Measurements from ENCODE around the gene PACSIN2.

PACSIN2 gene

DNA sequence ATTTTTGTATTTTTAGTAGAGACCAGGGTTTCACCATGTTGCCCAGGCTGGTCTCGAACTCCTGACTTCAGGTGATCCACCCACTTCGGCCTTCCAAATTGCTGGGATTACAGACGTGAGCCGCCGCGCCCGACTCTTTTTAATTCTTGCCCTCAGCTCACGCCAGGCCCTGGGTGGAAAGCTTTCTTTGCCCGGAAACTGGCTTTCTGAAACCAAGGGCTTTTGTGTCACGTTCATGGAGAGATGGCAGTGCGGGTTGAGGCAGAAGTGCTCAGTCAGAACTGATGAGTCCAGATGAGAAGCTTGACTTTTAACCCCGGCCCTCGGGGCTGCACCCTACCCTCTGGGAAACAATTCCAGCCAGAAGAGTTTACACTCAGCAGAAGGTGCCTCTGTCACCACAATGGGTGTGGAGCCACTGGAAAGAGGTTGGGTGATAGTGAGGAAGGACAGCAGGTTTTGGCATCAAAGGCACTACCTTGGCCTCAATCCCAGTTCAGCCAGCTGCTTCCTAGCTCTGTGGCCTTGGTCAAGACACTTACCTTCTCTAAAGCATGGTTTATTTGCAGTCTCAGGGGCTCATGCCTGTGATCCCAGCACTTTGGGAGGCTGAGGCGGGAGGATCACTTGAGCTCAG is 157.0 kb downstream of the PACSIN2 start:
- Histone ChIP-seq H2AFZ (peak overlapping the region; percentile 73), H3K9me3 (ENCODE audit: control insufficient read depth, low read length) (no peaks in the 10 kb centered on the region), H3K4me1 (no peaks in the 10 kb centered on the region), H3K9ac (no peak overlapping the region), H3K4me3 (ENCODE audit: low read depth, low read length) (no peak overlapping the region), H3K79me2 (peaks cover 9% of the 10 kb centered on the region), H3K36me3 (ENCODE audit: control insufficient read depth, insufficient read depth, low read length) (no peaks in the 10 kb centered on the region), H3K4me2 (ENCODE audit: low read length) (peak overlapping the region; percentile 69), H3K27me3 (ENCODE audit: control insufficient read depth, insufficient read depth, low read length) (no peaks in the 10 kb centered on the region), H3K27ac (no peak overlapping the region)
- TF ChIP-seq, protein P1, sequence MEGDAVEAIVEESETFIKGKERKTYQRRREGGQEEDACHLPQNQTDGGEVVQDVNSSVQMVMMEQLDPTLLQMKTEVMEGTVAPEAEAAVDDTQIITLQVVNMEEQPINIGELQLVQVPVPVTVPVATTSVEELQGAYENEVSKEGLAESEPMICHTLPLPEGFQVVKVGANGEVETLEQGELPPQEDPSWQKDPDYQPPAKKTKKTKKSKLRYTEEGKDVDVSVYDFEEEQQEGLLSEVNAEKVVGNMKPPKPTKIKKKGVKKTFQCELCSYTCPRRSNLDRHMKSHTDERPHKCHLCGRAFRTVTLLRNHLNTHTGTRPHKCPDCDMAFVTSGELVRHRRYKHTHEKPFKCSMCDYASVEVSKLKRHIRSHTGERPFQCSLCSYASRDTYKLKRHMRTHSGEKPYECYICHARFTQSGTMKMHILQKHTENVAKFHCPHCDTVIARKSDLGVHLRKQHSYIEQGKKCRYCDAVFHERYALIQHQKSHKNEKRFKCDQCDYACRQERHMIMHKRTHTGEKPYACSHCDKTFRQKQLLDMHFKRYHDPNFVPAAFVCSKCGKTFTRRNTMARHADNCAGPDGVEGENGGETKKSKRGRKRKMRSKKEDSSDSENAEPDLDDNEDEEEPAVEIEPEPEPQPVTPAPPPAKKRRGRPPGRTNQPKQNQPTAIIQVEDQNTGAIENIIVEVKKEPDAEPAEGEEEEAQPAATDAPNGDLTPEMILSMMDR (IDR thresholded peaks at IDR 0.05): no peak

DNA sequence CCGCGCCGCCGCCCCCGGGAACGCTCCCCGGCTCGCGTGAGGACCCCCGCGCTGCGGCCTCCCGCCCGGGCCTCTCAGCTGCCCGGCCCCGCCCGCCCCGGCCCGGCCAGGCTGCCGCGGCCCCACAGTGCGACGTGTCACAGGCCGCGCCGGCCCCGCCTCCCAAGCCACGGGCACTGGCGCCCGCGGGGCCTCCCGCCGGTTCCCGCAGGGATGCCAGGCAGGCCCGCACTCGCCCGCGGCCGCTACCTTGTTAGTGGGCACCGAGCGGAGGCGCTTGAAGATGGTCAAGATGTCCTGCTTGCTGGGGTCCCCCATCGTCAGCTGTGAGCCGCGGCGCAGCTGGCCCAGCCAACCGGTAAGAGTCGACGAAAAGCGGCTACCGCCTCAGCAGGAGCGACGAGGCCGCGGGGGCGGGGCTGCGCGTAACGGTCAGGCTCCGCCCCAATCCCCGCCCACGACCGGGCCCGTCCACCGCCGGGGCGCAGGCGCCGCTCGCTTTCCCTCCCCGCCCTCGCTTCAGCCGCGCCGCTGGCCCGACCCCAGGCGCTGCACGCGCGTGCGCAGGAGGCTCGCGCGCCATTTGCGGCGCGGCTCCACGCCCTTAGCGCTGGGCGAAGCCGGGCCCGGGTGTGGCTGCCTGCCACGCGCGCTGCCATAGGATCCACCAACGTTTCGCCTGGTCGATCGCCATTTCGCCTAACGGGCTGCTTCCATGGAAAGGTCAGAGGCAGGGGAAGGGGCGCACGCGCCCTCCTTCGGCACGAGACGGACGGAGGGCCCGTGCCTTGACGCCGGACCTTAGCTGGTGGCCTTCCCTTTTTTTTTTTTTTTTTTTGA is 157.9 kb downstream of the PACSIN2 start, which contains the start of gene ARFGAP3:
ARFGAP3 (minus strand) TSS at position 409 of the 840 bp plus-strand sequence; CDS start at position 318, 91 bp downstream.
- peak within 1 kb of the TSS; percentile 37 for H3K9ac ChIP-seq
- H3K9me3 ChIP-seq (ENCODE audit: control insufficient read depth, low read length): no peaks in the 10 kb centered on the region
- TF ChIP-seq, protein P1 (IDR thresholded peaks at IDR 0.05): no peak
- H3K4me1 ChIP-seq: no peaks in the 10 kb centered on the region
- H3K4me3 ChIP-seq (ENCODE audit: low read depth, low read length): peak within 1 kb of the TSS; percentile 79
- peak within 1 kb of the TSS; percentile 82 for H2AFZ ChIP-seq
- H3K79me2 ChIP-seq: peaks cover 12% of the 10 kb centered on the region
- H3K27me3 ChIP-seq (ENCODE audit: control insufficient read depth, insufficient read depth, low read length): no peaks in the 10 kb centered on the region
- no peaks in the 10 kb centered on the region for H3K36me3 ChIP-seq (ENCODE audit: control insufficient read depth, insufficient read depth, low read length)
- H3K27ac ChIP-seq: peak within 1 kb of the TSS; percentile 79
- peak within 1 kb of the TSS; percentile 97 for H3K4me2 ChIP-seq (ENCODE audit: low read length)

DNA sequence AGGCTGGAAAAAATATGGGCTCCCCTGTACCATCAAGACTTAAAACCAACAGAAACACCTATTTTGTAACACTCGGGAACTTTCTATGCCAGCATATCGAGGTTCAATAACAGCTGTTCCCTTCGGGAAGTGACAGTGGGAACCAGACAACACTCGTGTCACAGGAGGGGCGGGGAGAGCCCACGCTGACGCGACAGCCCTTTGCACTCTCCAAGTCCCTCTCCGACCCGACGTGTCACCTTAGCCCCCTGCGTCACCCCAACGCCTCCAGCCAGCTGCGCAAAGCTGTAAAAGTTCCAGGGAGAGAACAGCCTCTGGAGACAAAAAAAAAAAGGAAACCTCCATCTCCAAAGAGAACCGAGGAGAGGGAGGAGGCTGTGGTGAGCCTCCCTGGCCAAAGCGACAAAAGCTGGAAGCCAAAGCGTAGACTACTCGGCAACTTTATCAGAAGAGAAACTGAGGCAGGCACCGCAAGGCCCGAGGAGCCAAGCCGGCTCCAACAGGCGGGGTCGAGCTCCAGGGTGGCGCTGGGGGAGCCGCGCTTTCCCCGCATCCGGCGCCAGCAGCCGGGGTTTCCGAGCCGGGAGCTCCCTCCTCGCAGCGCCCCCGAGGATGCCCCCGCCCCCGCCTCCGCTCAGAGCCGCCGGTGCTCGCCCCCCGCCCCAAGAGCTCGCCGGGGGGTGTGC is 158.6 kb downstream of the PACSIN2 start:
- Histone ChIP-seq H3K4me2 (ENCODE audit: low read length) (peak overlapping the region; percentile 97), H3K36me3 (ENCODE audit: control insufficient read depth, insufficient read depth, low read length) (no peaks in the 10 kb centered on the region), H3K27me3 (ENCODE audit: control insufficient read depth, insufficient read depth, low read length) (no peaks in the 10 kb centered on the region), H3K27ac (peak overlapping the region; percentile 74), H3K4me3 (ENCODE audit: low read depth, low read length) (peak overlapping the region; percentile 79), H3K4me1 (no peaks in the 10 kb centered on the region), H3K9ac (peak overlapping the region; percentile 37), H3K9me3 (ENCODE audit: control insufficient read depth, low read length) (no peaks in the 10 kb centered on the region), H2AFZ (peak overlapping the region; percentile 77), H3K79me2 (peaks cover 13% of the 10 kb centered on the region)
- TF ChIP-seq, protein P1 (IDR thresholded peaks at IDR 0.05): no peak

DNA sequence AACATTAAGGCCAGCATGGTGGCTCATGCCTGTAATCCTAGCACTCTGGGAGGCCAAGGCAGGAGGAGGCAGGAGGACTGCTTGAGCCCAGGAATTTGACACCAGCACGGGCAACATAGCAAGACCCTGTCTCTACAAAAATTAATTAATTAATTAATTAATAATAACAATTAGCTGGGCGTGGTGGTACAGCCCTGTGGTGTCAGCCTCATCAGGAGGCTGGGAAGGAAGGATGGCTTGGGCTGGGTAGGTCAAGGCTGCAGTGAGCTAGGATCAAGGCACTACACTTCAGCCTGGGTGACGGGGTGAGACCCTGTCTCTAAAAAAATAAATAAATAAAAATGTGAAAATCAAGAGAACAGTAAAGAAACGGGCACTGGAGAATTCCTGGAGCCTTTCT is 159.2 kb downstream of the PACSIN2 start:
- TF ChIP-seq, protein P1 (IDR thresholded peaks at IDR 0.05): no peak
- H3K36me3 ChIP-seq (ENCODE audit: control insufficient read depth, insufficient read depth, low read length): no peaks in the 10 kb centered on the region
- no peaks in the 10 kb centered on the region for H3K27me3 ChIP-seq (ENCODE audit: control insufficient read depth, insufficient read depth, low read length)
- H3K9me3 ChIP-seq (ENCODE audit: control insufficient read depth, low read length): no peaks in the 10 kb centered on the region
- peak overlapping the region; percentile 97 for H3K4me2 ChIP-seq (ENCODE audit: low read length)
- no peak overlapping the region for H3K9ac ChIP-seq
- H3K27ac ChIP-seq: peak overlapping the region; percentile 74
- H2AFZ ChIP-seq: no peak overlapping the region
- no peaks in the 10 kb centered on the region for H3K4me1 ChIP-seq
- peaks cover 17% of the 10 kb centered on the region for H3K79me2 ChIP-seq
- peak overlapping the region; percentile 79 for H3K4me3 ChIP-seq (ENCODE audit: low read depth, low read length)

Measured in parathyroid adenoma (tissue), 2 donors.